Activated naive CD4-positive, alpha-beta T cell treated with Interleukin-2 at 50 U/mL for 16 hours (primary cell): Measurements from ENCODE around the gene KLHL8.

ENCODE experiments used
- DNase-seq: peaks from one replicate; pipeline ENCODE4 v3.0.0-alpha.2; 2020

Gene KLHL8

DNA sequence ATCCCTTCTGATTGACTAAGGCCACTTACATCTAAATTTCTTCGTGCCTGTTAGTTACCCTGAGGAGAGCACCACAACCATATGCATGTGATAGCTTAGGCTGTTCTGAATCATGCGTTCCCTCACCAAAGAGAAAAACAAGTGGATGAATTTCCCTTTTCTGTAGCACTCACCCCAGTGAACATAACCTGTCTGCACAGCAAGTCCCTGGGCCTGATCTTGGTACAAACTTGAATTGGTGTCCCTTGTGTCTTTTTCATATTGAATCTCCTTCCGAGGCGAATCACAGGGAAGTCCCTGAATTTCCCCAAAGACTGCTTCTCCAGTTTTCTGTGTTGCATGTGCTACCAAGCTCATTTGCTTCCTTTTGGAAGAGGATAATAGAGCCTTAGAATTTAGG, 100.4 kb downstream of the KLHL8 start:
- DNase-seq = no peak

DNA sequence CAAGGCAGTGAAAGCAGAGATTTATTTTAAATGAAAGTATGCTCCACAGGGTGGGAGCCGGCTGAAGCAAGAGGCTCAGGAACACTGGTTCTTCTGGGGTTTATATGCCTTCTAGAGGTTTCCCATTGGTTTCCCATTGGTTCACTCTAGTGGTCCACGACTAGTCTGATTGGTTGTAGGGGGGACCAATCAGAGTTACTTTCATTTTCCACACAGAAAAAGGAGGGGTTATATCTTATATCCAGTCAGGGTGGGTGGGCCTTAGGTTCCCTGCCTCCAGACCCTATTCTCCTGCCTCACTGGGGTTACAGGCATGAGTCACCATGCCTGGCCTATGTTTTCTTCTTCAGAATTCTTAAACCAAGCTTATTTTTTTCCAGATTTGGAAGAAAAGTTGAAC, 101.6 kb downstream of the KLHL8 start:
- DNase-seq = no peak

DNA sequence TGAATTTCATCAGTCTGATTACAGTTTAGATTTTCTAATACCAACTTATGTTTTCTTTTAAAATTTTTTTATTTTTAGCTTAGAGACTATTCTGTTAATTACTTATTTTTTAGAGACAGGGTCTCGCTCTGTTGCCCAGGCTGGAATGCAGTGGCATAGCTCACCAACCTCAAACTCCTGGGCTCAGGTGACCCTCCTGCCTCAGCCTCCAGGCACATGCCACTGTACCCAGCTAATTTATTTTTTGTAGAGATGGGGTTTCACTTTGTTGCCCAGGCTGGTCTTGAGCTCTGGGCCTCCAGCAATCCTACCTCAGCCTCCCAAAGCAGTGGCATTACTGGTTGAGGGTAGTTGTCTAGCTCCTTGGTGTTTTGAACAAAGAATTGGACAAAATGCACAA, 102.0 kb downstream of the KLHL8 start:
- no peak for DNase-seq

DNA sequence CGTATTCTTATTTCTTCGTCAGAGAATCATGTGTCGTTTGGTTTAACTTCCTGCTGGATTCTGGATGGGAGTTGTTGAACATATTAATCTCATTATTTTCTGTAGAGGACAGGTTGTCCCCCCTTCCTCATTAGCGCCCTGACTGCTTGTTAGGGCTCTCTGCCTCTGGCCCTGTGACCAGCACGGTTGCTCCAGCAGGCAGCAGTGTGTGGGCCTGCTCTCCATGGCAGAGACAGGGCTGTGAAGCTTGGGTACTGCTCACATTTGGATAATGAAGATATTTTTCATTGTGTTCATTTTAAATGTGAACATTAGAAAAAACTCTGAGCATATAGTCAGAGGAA, 102.7 kb downstream of the KLHL8 start:
- no peak for DNase-seq

DNA sequence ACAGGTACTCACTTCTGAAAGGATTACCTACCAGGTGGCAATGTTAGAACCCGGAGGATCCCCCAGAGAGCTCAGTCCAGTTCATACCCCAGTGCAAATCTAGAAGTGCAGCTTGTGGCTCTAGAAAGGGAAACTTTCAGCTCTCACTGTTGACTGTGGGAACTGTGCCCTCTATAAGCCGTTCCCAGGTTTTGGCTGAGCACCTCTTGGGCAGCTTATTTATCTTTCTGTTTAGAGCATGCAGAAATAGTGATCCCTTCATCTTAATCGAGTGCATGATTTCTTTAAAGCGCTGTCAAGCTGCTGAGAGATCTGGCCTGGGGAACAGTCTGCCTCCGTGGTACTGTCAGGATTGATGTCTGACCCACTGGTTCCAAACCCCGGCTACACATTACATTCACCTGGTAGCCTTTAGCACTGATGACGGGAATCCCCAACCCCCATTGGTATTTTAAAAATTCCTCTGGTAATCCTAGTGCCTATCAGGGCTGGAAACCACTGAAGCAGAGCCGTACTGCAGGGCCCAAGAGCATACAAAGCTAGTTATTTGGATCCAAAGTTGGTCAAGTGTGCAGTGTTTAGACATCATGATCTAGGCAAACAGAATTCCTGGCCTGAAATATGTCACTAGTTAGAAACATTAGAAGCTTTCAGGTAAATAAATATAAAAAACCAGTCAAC, 103.2 kb downstream of the KLHL8 start:
- DNase-seq = no peak

DNA sequence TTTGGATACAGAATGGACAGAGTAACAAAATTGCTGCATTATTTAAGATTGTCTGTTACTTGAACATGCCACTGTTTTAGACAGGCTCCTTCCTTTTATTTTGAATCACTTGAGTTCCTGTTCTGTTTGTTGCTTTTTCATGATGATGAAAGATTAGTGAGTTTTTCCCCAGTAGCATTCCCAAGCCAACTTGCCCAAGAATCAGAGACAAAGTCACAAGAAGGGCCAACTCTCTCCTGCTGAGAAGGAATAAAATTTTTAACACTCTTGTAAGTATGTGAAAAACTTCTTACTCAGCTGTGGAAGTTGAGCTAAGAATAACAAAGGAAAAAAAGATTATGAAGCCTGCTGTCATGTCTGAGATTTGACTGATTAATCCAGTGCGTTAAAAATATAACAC, 104.2 kb downstream of the KLHL8 start:
- DNase-seq = no peak

DNA sequence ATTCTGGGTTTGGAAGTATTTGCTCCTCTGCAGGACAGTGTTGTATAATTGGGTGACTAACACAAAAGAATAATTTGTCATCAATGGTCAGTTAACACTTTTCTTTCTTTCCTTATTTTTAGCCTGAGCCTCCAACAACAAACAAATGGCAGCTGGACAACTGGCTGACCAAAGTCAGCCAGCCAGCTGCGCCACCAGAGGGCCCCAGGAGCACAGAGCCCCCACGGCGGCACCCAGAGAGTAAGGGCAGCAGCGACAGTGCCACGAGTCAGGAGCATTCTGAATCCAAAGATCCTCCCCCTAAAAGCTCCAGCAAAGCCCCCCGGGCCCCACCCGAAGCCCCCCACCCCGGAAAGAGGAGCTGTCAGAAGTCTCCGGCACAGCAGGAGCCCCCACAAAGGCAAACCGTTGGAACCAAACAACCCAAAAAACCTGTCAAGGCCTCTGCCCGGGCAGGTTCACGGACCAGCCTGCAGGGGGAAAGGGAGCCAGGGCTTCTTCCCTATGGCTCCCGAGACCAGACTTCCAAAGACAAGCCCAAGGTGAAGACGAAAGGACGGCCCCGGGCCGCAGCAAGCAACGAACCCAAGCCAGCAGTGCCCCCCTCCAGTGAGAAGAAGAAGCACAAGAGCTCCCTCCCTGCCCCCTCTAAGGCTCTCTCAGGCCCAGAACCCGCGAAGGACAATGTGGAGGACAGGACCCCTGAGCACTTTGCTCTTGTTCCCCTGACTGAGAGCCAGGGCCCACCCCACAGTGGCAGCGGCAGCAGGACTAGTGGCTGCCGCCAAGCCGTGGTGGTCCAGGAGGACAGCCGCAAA, 106.0 kb downstream of the KLHL8 start:
- DNase-seq = no peak

DNA sequence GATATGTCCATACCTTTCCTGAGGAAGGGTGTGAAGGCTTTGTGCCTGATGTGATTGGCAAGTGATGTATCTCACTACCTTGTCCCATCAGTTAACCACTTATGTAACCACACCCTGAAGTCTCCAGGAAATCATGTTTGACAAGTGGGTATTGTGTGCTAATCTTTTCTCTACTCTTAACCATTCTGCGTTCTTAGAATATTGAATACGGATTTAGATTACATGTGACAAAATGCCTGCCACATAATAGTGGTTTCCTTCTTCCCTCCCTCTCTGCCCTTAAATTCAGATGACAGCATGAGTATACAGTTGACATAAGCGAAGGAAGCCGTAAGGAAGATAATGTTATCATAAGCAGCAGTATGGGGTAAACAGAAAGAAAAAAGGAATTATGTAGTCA, 108.4 kb downstream of the KLHL8 start:
- DNase-seq = no peak
